Fibroblast of villous mesenchyme (primary cell): ENCODE results near the gene UBL3. TPM values are rescaled to one million over a fixed set of nuclear protein-coding genes. Genes with fewer than 3 reads are reported as not detected.

Experiments used
- DNase-seq: peaks from one replicate; pipeline ENCODE4 v3.0.0-alpha.2; 2010; ENCODE audit warnings: low read depth
- H3K4me3 ChIP-seq: 2 replicates; pipeline ENCODE4 v1.5.1; 2011; ENCODE audit warnings: low read depth, mild to moderate bottlenecking, low read length
- CTCF ChIP-seq: IDR thresholded peaks from 2 replicates; pipeline ENCODE4 v1.5.1; 2012; ENCODE audit warnings: low read depth, mild to moderate bottlenecking, low read length; ENCODE audit not compliant: insufficient read depth
- total RNA-seq: library from RNA; depleted of rRNA; stranded (reverse); fragments of >200 nt; gene quantifications from 2 replicates; pipeline ENCODE4 v1.2.3, GENCODE V29; 2012

UBL3 gene
- total RNA-seq, 1 donor = 44.9 TPM

GRCh38 chr13:29887030-29887557, 36.7 kb upstream of the UBL3 start:
- TF ChIP-seq CTCF = no peak
- no peak for DNase-seq
- H3K4me3 ChIP-seq = no peak overlapping the region

DNA sequence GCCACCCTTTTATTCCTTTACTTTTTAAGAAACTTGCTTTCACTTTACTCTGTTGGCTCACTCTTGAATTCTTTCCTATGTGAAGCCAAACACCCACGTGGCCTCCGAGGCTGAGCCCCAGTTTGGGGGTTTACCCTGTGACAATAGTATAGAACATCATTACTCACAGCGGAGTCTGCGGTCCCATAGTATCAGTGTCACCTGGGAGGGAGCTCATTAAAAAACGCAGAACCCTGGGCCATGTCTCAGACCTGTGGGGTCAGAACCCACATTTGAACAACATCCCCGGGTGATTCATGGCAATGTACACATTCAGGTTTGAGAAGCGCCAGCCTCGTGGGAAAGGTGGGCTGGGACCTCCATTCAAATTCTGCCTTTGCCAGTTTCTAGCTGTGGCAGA, 36.0 kb upstream of the UBL3 start:
- no peak for TF ChIP-seq CTCF

DNA sequence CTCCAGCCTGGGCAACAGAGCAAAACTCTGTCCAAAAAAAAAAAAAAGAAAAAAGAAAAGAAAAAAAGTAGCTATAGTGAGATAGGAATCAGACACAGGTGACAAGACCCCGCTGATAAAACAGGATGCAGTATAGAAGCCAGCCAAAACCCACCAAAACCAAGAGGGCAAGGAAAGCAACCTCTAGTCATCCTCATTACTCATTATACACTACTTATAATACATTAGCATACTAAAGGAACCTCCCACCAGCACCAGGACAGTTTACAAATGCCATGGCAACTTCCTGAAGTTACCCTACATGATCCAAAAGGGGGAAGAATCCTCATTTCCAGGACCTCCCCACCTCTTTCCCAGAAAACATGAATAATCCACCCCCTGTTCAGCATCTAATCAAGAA, 35.6 kb upstream of the UBL3 start:
- no peak for DNase-seq
- TF ChIP-seq CTCF = no peak
- H3K4me3 ChIP-seq = no peak overlapping the region

More for the DNA sequence above, 36.0 kb upstream of the UBL3 start:
- DNase-seq = no peak
- H3K4me3 ChIP-seq = no peak overlapping the region

DNA sequence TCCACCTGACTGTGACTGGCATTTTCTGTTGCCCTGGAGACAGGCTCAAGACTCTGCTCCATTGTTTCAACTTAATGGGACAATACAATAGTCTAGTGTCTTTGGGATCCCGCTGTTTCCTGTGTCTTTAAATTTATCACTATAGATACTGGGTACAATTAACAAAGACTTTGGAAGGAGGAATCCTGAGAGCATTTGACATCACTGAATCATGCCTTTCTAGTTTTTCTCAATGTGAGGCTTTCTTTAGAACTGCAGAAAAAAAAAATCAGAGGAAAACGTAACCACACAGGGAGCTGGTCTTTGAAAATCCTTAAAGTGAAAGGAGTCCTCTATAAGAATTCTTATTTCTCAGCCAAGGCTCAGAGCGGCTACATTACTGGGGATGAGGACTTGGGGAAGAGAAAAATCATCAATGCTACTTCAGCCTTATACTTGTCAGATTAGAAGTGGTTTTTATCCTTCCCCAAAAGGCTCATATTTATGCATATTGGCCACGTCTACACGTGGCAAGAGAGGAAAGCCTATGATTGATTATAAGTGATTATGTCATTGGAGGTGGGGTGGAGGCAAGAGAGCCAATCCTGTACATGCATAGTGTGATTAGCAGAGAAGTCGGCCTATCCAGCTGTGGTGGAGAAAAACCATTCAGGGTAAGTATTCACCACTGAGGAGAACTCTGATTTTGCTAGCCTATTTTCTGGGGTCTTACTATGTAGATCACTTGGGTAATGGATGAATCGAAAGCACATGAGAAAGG, 34.4 kb upstream of the UBL3 start:
- DNase-seq = no peak
- TF ChIP-seq CTCF = no peak

GRCh38 chr13:29883941-29884518, 33.6 kb upstream of the UBL3 start:
- no peak overlapping the region for H3K4me3 ChIP-seq
- no peak for DNase-seq
- TF ChIP-seq CTCF = no peak

More for the DNA sequence above, 34.4 kb upstream of the UBL3 start:
- no peak overlapping the region for H3K4me3 ChIP-seq

- no peak for TF ChIP-seq CTCF
- H3K4me3 ChIP-seq = no peak overlapping the region
- DNase-seq = no peak
Measured at GRCh38 chr13:29882076-29882475, 31.7 kb upstream of the UBL3 start.
